ENCODE results near the gene TGFBR3. TPM values are rescaled to one million over a fixed set of nuclear protein-coding genes. Genes with fewer than 3 reads are reported as not detected.
A peak's percentile ranks its signal among the peaks of the same experiment; 100 is the strongest.

TGFBR3 gene
- total and polyA plus RNA-seq, 2 of the 4 experiments (the other 2 are of a cell fraction): 3.0 to 11.3 TPM

GRCh38 chr1:91913018-91913417, 27.1 kb upstream of the TGFBR3 start:
- POLR2A ChIA-PET (ENCODE audit: unreplicated experiment): no interaction called here
- Histone ChIP-seq H3K4me2 (ENCODE audit: low read depth, low read length) (no peak overlapping the region), H3K23ac (ENCODE audit: low read depth, low read length) (no peak overlapping the region), H2BK20ac (ENCODE audit: low read depth, low read length) (no peak overlapping the region), H4K5ac (ENCODE audit: low read depth, low read length) (no peak overlapping the region), H3K9ac (ENCODE audit: low read depth, low read length) (no peak overlapping the region), H2AK9ac (replicated peaks; ENCODE audit: low read depth, low read length, poor library complexity) (no peak overlapping the region), H3K4me3 (ENCODE audit: insufficient read depth, low read depth, low read length) (no peak overlapping the region), H2BK120ac (ENCODE audit: low read depth, low read length) (no peak overlapping the region), H3K27me3 (ENCODE audit: control insufficient read depth, insufficient read depth, low read length) (no peaks in the 10 kb centered on the region), H3K79me1 (ENCODE audit: low read depth in 1 of 2, low read length in 2 of 2) (no peaks in the 10 kb centered on the region), H3K27ac (ENCODE audit: insufficient read depth, low read length) (no peak overlapping the region), H2BK5ac (ENCODE audit: low read depth, low read length, poor library complexity, severe bottlenecking) (no peak overlapping the region), H2AFZ (replicated peaks; ENCODE audit: low read length, poor library complexity) (no peak overlapping the region), H2AK5ac (ENCODE audit: low read depth, low read length) (no peak overlapping the region), H3K9me3 (ENCODE audit: control insufficient read depth, insufficient read depth, low read length) (no peaks in the 10 kb centered on the region), H3K14ac (replicated peaks; ENCODE audit: low read depth, low read length) (no peak overlapping the region), H3K4me1 (ENCODE audit: control insufficient read depth, insufficient read depth, low read length) (no peaks in the 10 kb centered on the region), H4K8ac (ENCODE audit: low read depth in 2 of 2, low read length in 2 of 2) (no peak overlapping the region), H3K18ac (ENCODE audit: low read depth, low read length) (no peak overlapping the region), H2BK15ac (ENCODE audit: low read depth, low read length) (no peak overlapping the region), H3K36me3 (ENCODE audit: control insufficient read depth, insufficient read depth, low read length) (no peaks in the 10 kb centered on the region), H3K56ac (ENCODE audit: extremely low read depth, insufficient read depth, low read length) (no peak overlapping the region), H4K91ac (ENCODE audit: insufficient read depth, low read depth, low read length) (no peak overlapping the region), H4K20me1 (ENCODE audit: insufficient read depth, low read length) (no peaks in the 10 kb centered on the region), H3K4ac (ENCODE audit: low read depth, low read length) (no peak overlapping the region), H3K9me1 (ENCODE audit: insufficient read depth, low read length) (no peaks in the 10 kb centered on the region)
- in situ Hi-C loops (cut with MboI; ENCODE audit: low sequenced_read_pairs) (no loop called here), dilution Hi-C loops (cut with HindIII; ENCODE audit: low sequenced_read_pairs, unreplicated experiment) (no loop called here), intact Hi-C loops (cut with micrococcal nuclease) (no loop called here)
- no CpG with 5 or more reads among the region's 3 CpGs for WGBS, 2 experiments (ENCODE audit: extremely low coverage in 2 of 2, insufficient read length in 1 of 2)
- BruUV-seq (replicated peaks): no TSS peak
- CTCF ChIA-PET: no interaction called here
- no peak for ATAC-seq (ENCODE audit: low read depth)
- DNase-seq: peak; percentile 55
- TF ChIP-seq MAFK (IDR thresholded peaks at IDR 0.05; ENCODE audit: low read depth, low read length) (no peak), CEBPB (IDR thresholded peaks at IDR 0.05; ENCODE audit: low read depth, low read length) (no peak), POLR2A (IDR thresholded peaks at IDR 0.05; ENCODE audit: low read depth, low read length) (no peak), NFE2L2 (IDR thresholded peaks at IDR 0.05; ENCODE audit: low read depth, low read length) (no peak), ELK1 (IDR thresholded peaks at IDR 0.05; ENCODE audit: borderline replicate concordance, low read depth, low read length) (no peak), BHLHE40 (IDR thresholded peaks at IDR 0.05; ENCODE audit: low read depth, low read length) (no peak), MAZ (IDR thresholded peaks at IDR 0.05; ENCODE audit: borderline replicate concordance, low read depth, low read length) (no peak), MXI1 (IDR thresholded peaks at IDR 0.05; ENCODE audit: borderline replicate concordance, low read depth, low read length) (no peak), RCOR1 (IDR thresholded peaks at IDR 0.05; ENCODE audit: insufficient replicate concordance, low read length) (no peak), RFX5 (IDR thresholded peaks at IDR 0.05; ENCODE audit: low read depth, low read length) (no peak), CHD1 (IDR thresholded peaks at IDR 0.05; ENCODE audit: low read depth, low read length) (no peak), RAD21 (IDR thresholded peaks at IDR 0.05; ENCODE audit: low read length) (no peak), FOS (IDR thresholded peaks at IDR 0.05; ENCODE audit: low read depth, low read length) (no peak), SMC3 (IDR thresholded peaks at IDR 0.05; ENCODE audit: low read depth, low read length) (no peak)
- TF ChIP-seq, protein P1, sequence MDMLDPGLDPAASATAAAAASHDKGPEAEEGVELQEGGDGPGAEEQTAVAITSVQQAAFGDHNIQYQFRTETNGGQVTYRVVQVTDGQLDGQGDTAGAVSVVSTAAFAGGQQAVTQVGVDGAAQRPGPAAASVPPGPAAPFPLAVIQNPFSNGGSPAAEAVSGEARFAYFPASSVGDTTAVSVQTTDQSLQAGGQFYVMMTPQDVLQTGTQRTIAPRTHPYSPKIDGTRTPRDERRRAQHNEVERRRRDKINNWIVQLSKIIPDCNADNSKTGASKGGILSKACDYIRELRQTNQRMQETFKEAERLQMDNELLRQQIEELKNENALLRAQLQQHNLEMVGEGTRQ (IDR thresholded peaks at IDR 0.05; ENCODE audit: low read depth, low read length): no peak
- TF ChIP-seq, protein P2, sequence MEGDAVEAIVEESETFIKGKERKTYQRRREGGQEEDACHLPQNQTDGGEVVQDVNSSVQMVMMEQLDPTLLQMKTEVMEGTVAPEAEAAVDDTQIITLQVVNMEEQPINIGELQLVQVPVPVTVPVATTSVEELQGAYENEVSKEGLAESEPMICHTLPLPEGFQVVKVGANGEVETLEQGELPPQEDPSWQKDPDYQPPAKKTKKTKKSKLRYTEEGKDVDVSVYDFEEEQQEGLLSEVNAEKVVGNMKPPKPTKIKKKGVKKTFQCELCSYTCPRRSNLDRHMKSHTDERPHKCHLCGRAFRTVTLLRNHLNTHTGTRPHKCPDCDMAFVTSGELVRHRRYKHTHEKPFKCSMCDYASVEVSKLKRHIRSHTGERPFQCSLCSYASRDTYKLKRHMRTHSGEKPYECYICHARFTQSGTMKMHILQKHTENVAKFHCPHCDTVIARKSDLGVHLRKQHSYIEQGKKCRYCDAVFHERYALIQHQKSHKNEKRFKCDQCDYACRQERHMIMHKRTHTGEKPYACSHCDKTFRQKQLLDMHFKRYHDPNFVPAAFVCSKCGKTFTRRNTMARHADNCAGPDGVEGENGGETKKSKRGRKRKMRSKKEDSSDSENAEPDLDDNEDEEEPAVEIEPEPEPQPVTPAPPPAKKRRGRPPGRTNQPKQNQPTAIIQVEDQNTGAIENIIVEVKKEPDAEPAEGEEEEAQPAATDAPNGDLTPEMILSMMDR (conservative IDR thresholded peaks at IDR 0.05; ENCODE audit: low read depth, low read length): no peak
